Activated CD4-positive, CD25-positive, alpha-beta regulatory T cell (primary cell): Measurements from ENCODE around the gene WWOX.

Experiments
- DNase-seq, 4 experiments: peaks; one replicate each; lab custom pipeline; 2025; lab: John Stamatoyannopoulos, UW

Gene WWOX

GRCh38 chr16:78862022-78862421 lies 762.6 kb downstream of the WWOX start:
- no peak for DNase-seq

- no peak for DNase-seq
Measured at GRCh38 chr16:78866521-78866920, 767.1 kb downstream of the WWOX start.

- DNase-seq: no peak
Measured at GRCh38 chr16:78869492-78869891, 770.0 kb downstream of the WWOX start.

- no peak for DNase-seq
Measured at GRCh38 chr16:78871241-78871640, 771.8 kb downstream of the WWOX start.

GRCh38 chr16:78876671-78877070 lies 777.2 kb downstream of the WWOX start:
- no peak for DNase-seq

- DNase-seq: no peak
Measured at GRCh38 chr16:78877114-78877655, 777.7 kb downstream of the WWOX start.

GRCh38 chr16:78878570-78878969 lies 779.1 kb downstream of the WWOX start:
- DNase-seq: no peak

GRCh38 chr16:78879011-78879410 lies 779.6 kb downstream of the WWOX start:
- no peak for DNase-seq

- DNase-seq: no peak
Measured at GRCh38 chr16:78882150-78882549, 782.7 kb downstream of the WWOX start.

GRCh38 chr16:78882751-78883150 lies 783.3 kb downstream of the WWOX start:
- DNase-seq: no peak

- no peak for DNase-seq
Measured at GRCh38 chr16:78884204-78884603, 784.8 kb downstream of the WWOX start.

GRCh38 chr16:78889346-78889745 lies 789.9 kb downstream of the WWOX start:
- DNase-seq: no peak

GRCh38 chr16:78890373-78890895 lies 791.0 kb downstream of the WWOX start:
- DNase-seq: no peak

- no peak for DNase-seq
Measured at GRCh38 chr16:78892951-78893733, 793.7 kb downstream of the WWOX start.

GRCh38 chr16:78894886-78895285 lies 795.4 kb downstream of the WWOX start:
- DNase-seq: no peak

GRCh38 chr16:78895681-78896080 lies 796.2 kb downstream of the WWOX start:
- DNase-seq: no peak

GRCh38 chr16:78896280-78896679 lies 796.8 kb downstream of the WWOX start:
- DNase-seq: no peak

- DNase-seq: no peak
Measured at GRCh38 chr16:78897299-78897698, 797.8 kb downstream of the WWOX start.

- no peak for DNase-seq
Measured at GRCh38 chr16:78900044-78900811, 800.8 kb downstream of the WWOX start.

- DNase-seq: no peak
Measured at GRCh38 chr16:78900966-78901365, 801.5 kb downstream of the WWOX start.

- DNase-seq: no peak
Measured at GRCh38 chr16:78902321-78902720, 802.9 kb downstream of the WWOX start.

- DNase-seq: no peak
Measured at GRCh38 chr16:78903237-78903636, 803.8 kb downstream of the WWOX start.

- no peak for DNase-seq
Measured at GRCh38 chr16:78903843-78904242, 804.4 kb downstream of the WWOX start.
